LHCN-M2 (cell line): ENCODE measurements around the gene COX6A2. TPM values are rescaled to one million over a fixed set of nuclear protein-coding genes. Genes with fewer than 3 reads are reported as not detected.
A peak's percentile ranks its signal among the peaks of the same experiment; 100 is the strongest.
"Not testable (repeated sequence)": the region's sequence is repeated elsewhere in the genome, so short reads cannot be mapped to it uniquely, and the experiment has no call there.

ENCODE experiments used
- DNase-seq: peaks from one replicate; pipeline ENCODE4 v3.0.0-alpha.2; 2012; ENCODE audit warnings: low read depth
- total RNA-seq: library from RNA; depleted of rRNA; stranded (reverse); fragments of >200 nt; gene quantifications from 2 replicates; pipeline ENCODE4 v1.2.3, GENCODE V29; 2014

COX6A2 gene
- total RNA-seq, 1 experiment from 2014 or later: not detected

DNA sequence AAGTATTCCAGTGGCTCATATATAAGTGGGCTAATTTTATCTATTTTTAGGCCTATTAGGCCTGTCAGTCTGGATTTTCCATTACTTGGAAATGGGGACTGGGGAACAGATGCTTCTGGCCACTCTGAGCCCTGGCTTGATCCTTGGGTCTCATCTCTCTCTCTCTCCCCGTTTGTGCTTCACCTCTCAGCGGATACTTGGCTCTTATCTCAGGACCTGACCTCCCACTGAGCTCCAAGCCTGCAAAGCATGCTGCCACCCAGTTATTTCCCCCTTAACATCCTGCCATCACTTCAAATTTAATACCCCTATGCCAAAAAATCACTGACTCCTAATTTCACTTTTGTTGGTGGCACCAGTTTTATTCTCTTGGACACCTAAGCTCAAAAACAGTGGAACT lies 10.3 kb upstream of the COX6A2 start:
- no peak for DNase-seq

DNA sequence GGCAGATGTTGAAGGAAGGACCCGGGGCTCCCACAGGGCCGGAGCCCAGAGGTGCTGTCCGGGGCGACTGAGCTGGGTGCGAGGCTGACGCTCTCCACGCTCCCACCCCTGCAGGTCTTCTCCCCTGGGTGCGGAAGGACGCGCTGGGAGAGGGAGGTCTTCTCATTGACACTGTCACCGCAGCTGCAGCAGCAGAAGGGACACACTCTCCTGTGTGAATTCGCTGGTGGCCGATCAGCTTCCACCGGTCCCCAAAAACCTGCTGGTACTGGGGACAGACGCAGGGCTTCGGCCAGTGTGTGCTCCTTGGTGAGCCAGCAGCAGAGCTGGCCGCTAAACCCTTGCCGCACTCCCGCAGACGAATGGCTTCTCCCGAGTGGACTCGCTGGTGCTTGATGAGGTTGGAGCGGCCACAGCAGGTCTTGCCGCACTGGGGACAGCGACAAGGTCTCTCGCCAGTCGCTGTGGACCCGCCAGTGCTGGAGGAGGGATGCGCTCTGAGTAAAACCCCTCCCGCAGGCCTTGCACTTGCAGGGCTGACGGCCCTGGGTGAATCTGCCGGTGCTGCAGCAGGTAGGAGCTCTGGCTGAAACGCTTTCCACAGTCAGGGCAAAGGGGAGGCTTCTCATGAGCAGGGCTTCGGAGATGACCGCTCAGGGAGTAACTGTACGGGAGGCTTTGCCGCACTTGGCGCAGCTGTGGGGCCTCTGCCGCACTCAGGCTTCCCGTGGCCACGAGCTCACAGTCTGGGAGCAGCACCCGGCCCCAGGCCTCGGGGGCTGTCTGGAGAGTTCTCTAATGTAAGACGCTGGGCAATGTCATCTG lies 8.3 kb upstream of the COX6A2 start:
- DNase-seq: no peak

DNA sequence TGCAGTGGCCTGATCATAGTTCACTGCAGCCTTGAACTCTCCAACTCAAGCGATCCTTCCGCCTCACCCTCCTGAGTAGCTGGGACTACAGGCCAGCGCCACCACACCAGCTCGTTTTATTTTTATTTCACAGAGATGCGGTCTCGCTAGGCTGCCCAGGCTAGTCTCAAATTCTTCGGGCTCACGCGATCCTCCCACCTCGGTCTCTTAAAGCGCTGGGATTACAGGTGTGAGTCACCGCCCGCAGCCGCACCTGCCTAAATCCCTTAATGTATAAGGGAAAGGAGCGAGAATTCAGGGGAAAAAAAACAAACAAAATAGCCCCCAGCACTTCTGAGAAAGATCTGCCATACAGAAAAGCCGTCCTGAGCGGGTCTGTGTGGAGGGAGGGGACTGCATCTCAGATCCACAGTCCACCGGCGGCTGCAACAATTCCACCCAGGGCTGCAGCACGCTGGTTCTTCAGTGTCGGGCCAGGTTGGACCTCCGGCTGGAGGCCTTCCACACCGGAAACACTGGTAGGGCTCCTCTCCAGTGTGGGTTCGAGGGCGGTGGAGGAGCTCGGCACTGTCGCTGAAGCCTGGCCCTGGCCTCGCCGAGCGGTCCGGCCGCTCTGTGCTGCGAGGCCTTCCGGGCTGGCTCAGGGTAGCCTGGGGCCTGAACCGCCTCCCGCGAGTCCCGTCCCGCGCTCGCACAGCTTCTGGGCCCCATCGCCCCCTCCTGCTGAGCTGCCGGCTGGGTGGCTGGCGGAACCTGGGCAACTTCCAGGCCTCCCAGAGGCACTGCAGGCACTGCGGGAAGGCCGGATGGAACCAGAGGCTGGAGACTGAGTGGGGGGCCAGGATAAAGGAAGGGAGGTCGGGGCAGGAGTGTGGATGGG lies 7.4 kb upstream of the COX6A2 start:
- no peak for DNase-seq

DNA sequence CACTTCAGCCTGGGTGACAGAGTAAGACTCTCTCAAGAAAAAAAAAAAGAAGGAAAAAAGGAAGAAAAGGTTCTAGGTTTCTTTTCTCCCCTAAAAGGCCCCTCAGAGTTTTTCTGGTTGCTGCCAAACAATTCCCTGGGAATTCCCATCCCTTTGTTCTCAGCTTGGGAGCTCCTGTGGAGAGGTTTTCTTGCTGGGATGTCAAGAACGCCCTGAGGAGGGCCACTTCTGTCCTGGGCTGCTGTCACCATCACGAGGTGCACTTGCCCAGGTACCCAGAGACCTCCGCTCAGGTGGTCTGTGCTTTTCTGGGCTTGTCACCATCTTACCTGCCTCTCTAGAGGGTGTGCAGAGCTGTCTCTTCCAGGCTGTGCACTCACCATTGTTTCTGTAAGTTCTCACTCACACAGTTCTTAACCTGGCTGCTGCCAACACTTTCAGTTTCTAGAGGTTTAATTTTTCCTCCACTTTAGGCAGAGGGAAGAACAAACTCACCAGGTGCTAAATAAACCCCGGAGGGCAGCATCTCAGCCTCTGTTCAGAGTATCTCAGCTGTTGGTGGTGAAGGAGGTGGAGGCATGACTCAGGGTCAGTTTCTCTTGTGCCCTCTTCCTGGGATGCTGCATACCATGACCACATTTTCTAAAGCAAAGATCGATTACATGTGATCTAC lies 2.4 kb upstream of the COX6A2 start:
- peak; percentile 35 for DNase-seq

DNA sequence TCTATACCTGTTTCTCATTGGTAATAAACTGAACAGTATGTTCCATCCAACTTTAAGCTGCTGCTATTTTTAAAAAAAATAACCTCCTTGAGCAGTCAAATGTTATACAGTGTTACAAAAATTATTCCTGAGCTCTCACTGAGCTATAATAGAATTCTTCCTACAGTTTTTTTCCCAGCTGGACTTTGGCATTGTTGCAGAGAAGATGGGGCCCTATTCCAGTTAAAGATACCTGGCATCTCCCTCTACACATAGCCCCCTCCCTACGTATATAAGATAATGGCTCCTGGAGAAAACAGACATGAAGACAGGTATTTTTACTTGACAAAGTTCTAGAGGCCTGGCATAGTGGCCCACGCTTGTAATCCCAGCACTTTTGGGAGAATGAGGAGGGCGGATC lies 1.6 kb upstream of the COX6A2 start:
- DNase-seq: no peak

GRCh38 chr16:31429314-31429713 lies 1.2 kb upstream of the COX6A2 start:
- DNase-seq: no peak

GRCh38 chr16:31428638-31429247 lies 583 bp upstream of the COX6A2 start:
- no peak for DNase-seq

GRCh38 chr16:31427441-31428278 lies 500 bp downstream of the COX6A2 start:
- no peak for DNase-seq

DNA sequence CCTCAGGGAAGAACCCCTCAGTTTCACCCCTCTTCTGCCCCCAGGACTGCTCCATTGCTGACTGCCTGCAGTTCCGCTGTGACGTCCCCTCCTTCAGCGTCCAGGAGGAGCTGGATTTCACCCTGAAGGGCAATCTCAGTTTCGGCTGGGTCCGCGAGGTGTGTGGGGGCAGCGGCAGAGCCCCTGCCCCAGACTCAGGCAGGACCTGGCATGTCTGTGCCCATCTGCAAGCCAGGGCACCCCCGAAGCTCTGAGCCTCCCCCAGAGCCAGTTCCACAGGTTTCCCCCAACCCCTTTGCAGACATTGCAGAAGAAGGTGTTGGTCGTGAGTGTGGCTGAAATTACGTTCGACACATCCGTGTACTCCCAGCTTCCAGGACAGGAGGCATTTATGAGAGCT lies 4.4 kb downstream of the COX6A2 start:
- DNase-seq: no peak

DNA sequence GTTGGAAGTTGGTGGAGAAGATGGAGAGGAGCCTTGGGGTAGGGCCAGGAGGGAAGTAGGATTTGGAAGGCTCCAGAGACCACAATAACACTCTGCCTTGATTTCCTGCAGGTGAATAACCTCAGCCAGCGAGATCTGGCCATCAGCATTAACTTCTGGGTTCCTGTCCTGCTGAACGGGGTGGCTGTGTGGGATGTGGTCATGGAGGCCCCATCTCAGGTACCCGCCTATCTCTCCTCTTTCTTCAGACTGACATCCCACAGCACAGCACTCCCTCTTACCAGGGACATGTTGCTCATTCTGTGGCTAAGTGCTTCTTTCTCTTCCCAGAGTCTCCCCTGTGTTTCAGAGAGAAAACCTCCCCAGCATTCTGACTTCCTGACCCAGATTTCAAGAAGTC lies 4.9 kb downstream of the COX6A2 start:
- DNase-seq: no peak

DNA sequence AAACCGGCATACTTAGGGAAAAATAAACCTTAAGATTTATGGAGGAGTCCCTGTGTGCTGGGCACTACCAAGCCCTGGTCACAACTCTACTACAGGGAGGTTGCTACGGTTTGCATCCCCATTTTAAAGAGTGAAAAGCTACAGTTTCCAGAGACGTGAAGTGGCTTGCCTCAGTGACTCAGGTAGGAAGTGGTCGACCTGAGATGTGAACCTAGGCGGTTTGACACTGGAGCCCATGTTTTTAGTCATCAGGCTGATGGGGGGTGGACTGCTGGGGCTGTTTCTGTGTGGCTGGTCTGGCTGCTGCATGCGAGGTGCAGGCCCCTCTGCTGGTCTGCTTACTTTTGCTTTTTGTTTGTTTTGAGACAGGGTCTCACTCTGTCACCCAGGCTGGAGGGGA lies 6.6 kb downstream of the COX6A2 start:
- DNase-seq: no peak

GRCh38 chr16:31420037-31420436 lies 8.1 kb downstream of the COX6A2 start:
- no peak for DNase-seq

- no peak for DNase-seq
These were observed 10.2 kb downstream of the COX6A2 start for GRCh38 chr16:31417916-31418315.

- DNase-seq: not testable (repeated sequence)
These were observed 11.1 kb downstream of the COX6A2 start for GRCh38 chr16:31417036-31417435.

GRCh38 chr16:31416371-31416770 lies 11.8 kb downstream of the COX6A2 start:
- no peak for DNase-seq

DNA sequence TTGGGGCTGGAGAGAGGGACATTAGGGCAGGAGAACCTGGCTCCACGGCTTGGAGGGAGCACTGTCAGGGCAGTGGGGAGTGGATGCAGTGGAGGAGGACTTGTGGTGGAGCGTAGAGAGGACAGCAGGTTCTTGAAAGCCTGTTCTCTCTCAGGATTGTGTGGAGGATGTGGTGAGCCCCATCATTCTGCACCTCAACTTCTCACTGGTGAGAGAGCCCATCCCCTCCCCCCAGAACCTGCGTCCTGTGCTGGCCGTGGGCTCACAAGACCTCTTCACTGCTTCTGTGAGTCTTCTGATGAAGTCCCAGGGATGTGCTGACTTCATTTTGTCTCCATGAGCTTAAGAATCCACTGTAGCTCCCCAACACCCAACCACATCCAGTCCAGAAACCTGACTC lies 13.5 kb downstream of the COX6A2 start:
- no peak for DNase-seq

- no peak for DNase-seq
These were observed 14.2 kb downstream of the COX6A2 start for GRCh38 chr16:31413943-31414342.

GRCh38 chr16:31413381-31413780 lies 14.8 kb downstream of the COX6A2 start:
- DNase-seq: no peak

- DNase-seq: no peak
These were observed 15.4 kb downstream of the COX6A2 start for GRCh38 chr16:31412750-31413149.

- DNase-seq: no peak
These were observed 16.9 kb downstream of the COX6A2 start for GRCh38 chr16:31411024-31411844.
